SK-N-MC (cell line): ENCODE data around the gene HSD17B1.
A peak's percentile ranks its signal among the peaks of the same experiment; 100 is the strongest.
"Not testable (repeated sequence)": the region's sequence is repeated elsewhere in the genome, so short reads cannot be mapped to it uniquely, and the experiment has no call there.

ENCODE experiments used
- DNase-seq: peaks from one replicate; pipeline ENCODE4 v3.0.0-alpha.2; 2011; ENCODE audit warnings: low read depth, low spot score
- H3K27ac ChIP-seq: fragments of 200-600 bp; sonication (generic); 2 replicates; pipeline ENCODE4 v1.5.1; 2016; ENCODE audit warnings: mixed run types
- H3K36me3 ChIP-seq: fragments of 200-600 bp; sonication (generic); 2 replicates; pipeline ENCODE4 v1.6.1; 2017; ENCODE audit warnings: antibody characterized with exemption, low read length, mixed read lengths; ENCODE audit not compliant: insufficient read depth
- H3K4me3 ChIP-seq: fragments of 200-600 bp; sonication (generic); 2 replicates; pipeline ENCODE4 v1.5.1; 2016
- H3K9ac ChIP-seq: fragments of 200-600 bp; sonication (generic); 2 replicates; pipeline ENCODE4 v1.8.0; 2017; ENCODE audit warnings: mixed run types, mixed read lengths; ENCODE audit not compliant: insufficient read length
- H3K9me3 ChIP-seq: fragments of 200-600 bp; sonication (generic); 2 replicates; pipeline ENCODE4 v1.6.1; 2017; ENCODE audit warnings: low read depth, mild to moderate bottlenecking, antibody characterized with exemption, low read length, moderate library complexity, mixed read lengths
- EZH2 ChIP-seq: fragments of 200-600 bp; sonication (generic); IDR thresholded peaks from one replicate; pipeline ENCODE4 v1.6.1; 2017; ENCODE audit warnings: antibody characterized with exemption
- FOXP2 ChIP-seq: optimal IDR thresholded peaks from 2 replicates; pipeline ENCODE3; 2011; ENCODE audit warnings: mild to moderate bottlenecking, moderate library complexity; ENCODE audit not compliant: insufficient read depth; ENCODE audit errors: extremely low read length, control extremely low read depth
- POLR2AphosphoS5 ChIP-seq: IDR thresholded peaks from 2 replicates; pipeline ENCODE4 v1.6.1; 2012; ENCODE audit warnings: mild to moderate bottlenecking, low read depth, low read length, borderline replicate concordance

HSD17B1 gene

GRCh38 chr17:42548070-42548837 lies 4.5 kb upstream of the HSD17B1 start:
- Histone ChIP-seq H3K9ac (peak overlapping the region; percentile 63), H3K36me3 (no peaks in the 10 kb centered on the region), H3K27ac (no peak overlapping the region), H3K4me3 (peak overlapping the region; percentile 80), H3K9me3 (no peaks in the 10 kb centered on the region)
- DNase-seq: no peak
- TF ChIP-seq POLR2AphosphoS5: peak; percentile 30; the same call in 1 of the 2 replicates
- TF ChIP-seq EZH2: no peak
- TF ChIP-seq FOXP2: no peak

GRCh38 chr17:42548993-42549755 lies 3.5 kb upstream of the HSD17B1 start:
- Histone ChIP-seq H3K9ac (no peak overlapping the region), H3K4me3 (peak overlapping the region; percentile 80), H3K27ac (no peak overlapping the region)

DNA sequence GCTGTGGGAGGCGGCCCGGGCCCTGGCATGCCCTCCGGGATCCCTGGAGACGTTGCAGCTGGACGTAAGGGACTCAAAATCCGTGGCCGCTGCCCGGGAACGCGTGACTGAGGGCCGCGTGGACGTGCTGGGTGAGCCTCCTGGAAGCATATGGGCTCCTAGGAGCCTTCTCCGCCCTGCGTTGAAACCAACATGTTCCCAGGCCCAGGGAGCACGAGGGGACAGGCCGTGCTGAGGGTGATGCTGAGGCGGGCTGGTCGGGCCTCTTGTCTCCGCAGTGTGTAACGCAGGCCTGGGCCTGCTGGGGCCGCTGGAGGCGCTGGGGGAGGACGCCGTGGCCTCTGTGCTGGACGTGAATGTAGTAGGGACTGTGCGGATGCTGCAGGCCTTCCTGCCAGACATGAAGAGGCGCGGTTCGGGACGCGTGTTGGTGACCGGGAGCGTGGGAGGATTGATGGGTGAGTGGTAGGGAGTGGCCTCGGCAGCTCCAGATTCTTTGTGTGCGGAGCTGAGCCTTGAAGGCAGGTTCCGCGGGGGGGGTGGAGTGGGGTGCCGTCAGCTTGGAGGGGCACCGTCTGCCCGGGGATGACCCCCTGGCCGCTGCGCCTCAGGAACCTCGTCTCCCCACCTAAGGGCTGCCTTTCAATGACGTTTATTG lies 567 bp downstream of the HSD17B1 start:
- Histone ChIP-seq H3K36me3 (no peaks in the 10 kb centered on the region), H3K27ac (no peak overlapping the region), H3K4me3 (no peak overlapping the region), H3K9me3 (no peaks in the 10 kb centered on the region), H3K9ac (no peak overlapping the region)
- no peak for TF ChIP-seq POLR2AphosphoS5
- TF ChIP-seq EZH2: no peak
- TF ChIP-seq FOXP2: no peak
- no peak for DNase-seq

More at GRCh38 chr17:42548993-42549755, 3.5 kb upstream of the HSD17B1 start:
- TF ChIP-seq POLR2AphosphoS5 (no peak), FOXP2 (no peak), EZH2 (no peak)
- H3K9me3 ChIP-seq: no peaks in the 10 kb centered on the region
- DNase-seq: no peak
- no peaks in the 10 kb centered on the region for H3K36me3 ChIP-seq

GRCh38 chr17:42553866-42554249 lies 1.1 kb downstream of the HSD17B1 start:
- no peak overlapping the region for H3K9ac ChIP-seq
- DNase-seq: no peak
- no peak overlapping the region; the same call in 1 of the 2 replicates for H3K4me3 ChIP-seq
- no peaks in the 10 kb centered on the region for H3K36me3 ChIP-seq
- H3K27ac ChIP-seq: no peak overlapping the region
- H3K9me3 ChIP-seq: no peaks in the 10 kb centered on the region
- TF ChIP-seq POLR2AphosphoS5: no peak
- no peak for TF ChIP-seq FOXP2
- no peak for TF ChIP-seq EZH2

DNA sequence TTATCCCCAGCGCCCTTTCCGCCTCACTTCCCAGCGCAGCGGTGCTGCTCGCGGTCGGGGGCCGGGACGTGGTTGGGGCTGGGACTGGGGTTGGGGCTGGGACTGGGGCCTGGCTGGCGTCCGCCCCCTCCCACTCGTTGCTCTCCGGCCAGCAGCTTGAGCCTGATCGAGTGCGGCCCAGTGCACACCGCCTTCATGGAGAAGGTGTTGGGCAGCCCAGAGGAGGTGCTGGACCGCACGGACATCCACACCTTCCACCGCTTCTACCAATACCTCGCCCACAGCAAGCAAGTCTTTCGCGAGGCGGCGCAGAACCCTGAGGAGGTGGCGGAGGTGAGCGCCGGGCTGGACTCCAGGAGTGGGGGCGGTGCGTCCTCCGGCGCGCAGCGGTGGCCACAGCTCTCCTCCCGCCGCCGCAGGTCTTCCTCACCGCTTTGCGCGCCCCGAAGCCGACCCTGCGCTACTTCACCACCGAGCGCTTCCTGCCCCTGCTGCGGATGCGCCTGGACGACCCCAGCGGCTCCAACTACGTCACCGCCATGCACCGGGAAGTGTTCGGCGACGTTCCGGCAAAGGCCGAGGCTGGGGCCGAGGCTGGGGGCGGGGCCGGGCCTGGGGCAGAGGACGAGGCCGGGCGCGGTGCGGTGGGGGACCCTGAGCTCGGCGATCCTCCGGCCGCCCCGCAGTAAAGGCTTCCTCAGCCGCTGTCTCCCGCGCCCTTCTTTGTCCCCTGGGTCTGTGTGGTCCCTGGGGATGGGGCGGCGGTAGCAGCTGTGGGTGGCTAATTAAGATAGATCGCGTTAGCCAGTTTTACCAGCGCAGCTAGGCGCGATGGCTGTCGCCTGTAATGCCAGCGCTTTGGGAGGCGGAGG lies 1.8 kb downstream of the HSD17B1 start:
- DNase-seq: no peak
- no peaks in the 10 kb centered on the region for H3K9me3 ChIP-seq
- peak overlapping the region; percentile 78 for H3K4me3 ChIP-seq
- H3K27ac ChIP-seq: no peak overlapping the region
- TF ChIP-seq POLR2AphosphoS5 (peak; percentile 25; the same call in 1 of the 2 replicates), EZH2 (no peak)
- no peaks in the 10 kb centered on the region for H3K36me3 ChIP-seq
- H3K9ac ChIP-seq: peak overlapping the region; percentile 72

GRCh38 chr17:42555122-42555622 lies 2.4 kb downstream of the HSD17B1 start:
- no peak for DNase-seq
- peak overlapping the region; percentile 72 for H3K9ac ChIP-seq
- no peak overlapping the region for H3K27ac ChIP-seq
- H3K4me3 ChIP-seq: peak overlapping the region; percentile 78
- no peaks in the 10 kb centered on the region for H3K9me3 ChIP-seq
- no peaks in the 10 kb centered on the region for H3K36me3 ChIP-seq
- TF ChIP-seq FOXP2 (no peak), POLR2AphosphoS5 (no peak), EZH2 (no peak)

DNA sequence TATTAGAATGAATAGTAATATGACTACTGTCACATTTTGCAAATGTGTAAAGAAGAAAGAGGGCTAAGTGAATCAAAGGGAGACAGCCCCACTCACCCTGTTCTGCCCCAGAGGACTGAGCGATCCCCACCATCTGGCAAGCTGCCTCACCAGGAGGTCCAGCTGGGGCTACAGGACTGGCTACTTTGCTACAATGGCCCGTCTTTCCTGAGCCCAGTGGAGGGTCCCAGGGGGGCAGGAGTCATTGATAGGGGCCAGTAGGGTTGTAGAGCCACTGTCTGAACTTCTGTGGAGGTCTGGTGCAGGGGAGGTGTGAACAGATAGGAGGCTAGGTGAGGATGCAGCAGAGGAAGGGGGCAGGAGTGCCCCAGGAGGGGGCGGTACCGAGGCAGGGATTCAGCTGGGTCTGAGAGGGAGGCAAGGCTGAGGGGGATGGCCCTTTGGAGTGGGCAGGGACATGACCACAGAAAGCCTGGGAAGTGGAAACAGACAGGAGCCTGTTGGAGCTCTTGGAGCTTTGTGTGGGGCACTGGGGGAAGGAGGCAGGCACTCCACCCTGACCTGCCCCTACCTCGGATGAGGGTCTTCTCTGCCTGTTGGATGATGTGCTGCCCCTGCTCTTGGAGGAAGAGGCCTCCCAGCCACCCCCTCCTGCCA lies 3.4 kb downstream of the HSD17B1 start:
- H3K9me3 ChIP-seq, H3K36me3 ChIP-seq, DNase-seq, H3K9ac ChIP-seq, H3K4me3 ChIP-seq, H3K27ac ChIP-seq: not testable (repeated sequence)
